Measurements from ENCODE around the gene CDIPT. TPM values are rescaled to one million over a fixed set of nuclear protein-coding genes. Genes with fewer than 3 reads are reported as not detected.

Gene CDIPT
- total and polyA plus RNA-seq, 2 of the 13 experiments (the other 11 are each of a cell fraction or from before 2014, with no cell fraction given) = 54.9 to 97.5 TPM

- no peak for TF ChIP-seq ATF7-NPFF (CRISPR knock-in tag; IDR thresholded peaks at IDR 0.05; ENCODE audit: low read depth)
- TF ChIP-seq ZKSCAN5 (CRISPR knock-in tag; IDR thresholded peaks at IDR 0.05) = no peak
- TF ChIP-seq, protein P1, sequence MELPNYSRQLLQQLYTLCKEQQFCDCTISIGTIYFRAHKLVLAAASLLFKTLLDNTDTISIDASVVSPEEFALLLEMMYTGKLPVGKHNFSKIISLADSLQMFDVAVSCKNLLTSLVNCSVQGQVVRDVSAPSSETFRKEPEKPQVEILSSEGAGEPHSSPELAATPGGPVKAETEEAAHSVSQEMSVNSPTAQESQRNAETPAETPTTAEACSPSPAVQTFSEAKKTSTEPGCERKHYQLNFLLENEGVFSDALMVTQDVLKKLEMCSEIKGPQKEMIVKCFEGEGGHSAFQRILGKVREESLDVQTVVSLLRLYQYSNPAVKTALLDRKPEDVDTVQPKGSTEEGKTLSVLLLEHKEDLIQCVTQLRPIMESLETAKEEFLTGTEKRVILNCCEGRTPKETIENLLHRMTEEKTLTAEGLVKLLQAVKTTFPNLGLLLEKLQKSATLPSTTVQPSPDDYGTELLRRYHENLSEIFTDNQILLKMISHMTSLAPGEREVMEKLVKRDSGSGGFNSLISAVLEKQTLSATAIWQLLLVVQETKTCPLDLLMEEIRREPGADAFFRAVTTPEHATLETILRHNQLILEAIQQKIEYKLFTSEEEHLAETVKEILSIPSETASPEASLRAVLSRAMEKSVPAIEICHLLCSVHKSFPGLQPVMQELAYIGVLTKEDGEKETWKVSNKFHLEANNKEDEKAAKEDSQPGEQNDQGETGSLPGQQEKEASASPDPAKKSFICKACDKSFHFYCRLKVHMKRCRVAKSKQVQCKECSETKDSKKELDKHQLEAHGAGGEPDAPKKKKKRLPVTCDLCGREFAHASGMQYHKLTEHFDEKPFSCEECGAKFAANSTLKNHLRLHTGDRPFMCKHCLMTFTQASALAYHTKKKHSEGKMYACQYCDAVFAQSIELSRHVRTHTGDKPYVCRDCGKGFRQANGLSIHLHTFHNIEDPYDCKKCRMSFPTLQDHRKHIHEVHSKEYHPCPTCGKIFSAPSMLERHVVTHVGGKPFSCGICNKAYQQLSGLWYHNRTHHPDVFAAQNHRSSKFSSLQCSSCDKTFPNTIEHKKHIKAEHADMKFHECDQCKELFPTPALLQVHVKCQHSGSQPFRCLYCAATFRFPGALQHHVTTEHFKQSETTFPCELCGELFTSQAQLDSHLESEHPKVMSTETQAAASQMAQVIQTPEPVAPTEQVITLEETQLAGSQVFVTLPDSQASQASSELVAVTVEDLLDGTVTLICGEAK (IDR thresholded peaks at IDR 0.05) = no peak
- TF ChIP-seq, protein P1 (CRISPR knock-in tag; IDR thresholded peaks at IDR 0.05) = peak; percentile 37; the same call in 1 of the 2 replicates
- TF ChIP-seq MED1 (CRISPR knock-in tag; IDR thresholded peaks at IDR 0.05) = no peak
- TF ChIP-seq KIAA2018 (CRISPR knock-in tag; IDR thresholded peaks at IDR 0.05; ENCODE audit: borderline replicate concordance) = no peak
- TF ChIP-seq GABPB1 (CRISPR knock-in tag; IDR thresholded peaks at IDR 0.05) = peak; percentile 70; the same call in 1 of the 2 replicates
- TF ChIP-seq CREM (IDR thresholded peaks at IDR 0.05) = no peak
- TF ChIP-seq CREM (CRISPR knock-in tag; IDR thresholded peaks at IDR 0.05) = no peak; the same call in 1 of the 2 replicates
- TF ChIP-seq ZNF205 (CRISPR knock-in tag; IDR thresholded peaks at IDR 0.05) = no peak
Observed at GRCh38 chr16:29900888-29901606, 38.0 kb upstream of the CDIPT start (continued).
